HepG2 (cell line): ENCODE data around the gene SMYD4. TPM values are rescaled to one million over a fixed set of nuclear protein-coding genes. Genes with fewer than 3 reads are reported as not detected.

Experiments used
- AHDC1 ChIP-seq: sonication (generic); formaldehyde crosslinking; IDR thresholded peaks from 2 replicates; pipeline ENCODE4 v1.5.1; 2020; ENCODE audit warnings: mild to moderate bottlenecking, missing genetic modification reagents, borderline replicate concordance
- ATF4 ChIP-seq, 2 experiments: fragments of 450-650 bp in 1 of 2; sonication (generic) in 1 of 2; formaldehyde crosslinking; IDR thresholded peaks; 2 replicates each; pipeline versions ENCODE4 v1.5.0 to v1.8.0; 2020 to 2022; ENCODE audit warnings: mild to moderate bottlenecking in 1 of 2, missing genetic modification reagents in 1 of 2
- EHMT2 ChIP-seq: fragments of 200-600 bp; sonication (generic); IDR thresholded peaks from 2 replicates; pipeline ENCODE4 v1.7.0; 2017; ENCODE audit warnings: antibody characterized with exemption, low read depth, low read length, borderline replicate concordance
- HCFC1 ChIP-seq: fragments of 150-350 bp; IDR thresholded peaks from 2 replicates; pipeline ENCODE4 v1.6.1; 2014; ENCODE audit warnings: low read depth, low read length
- KDM4B ChIP-seq: sonication (generic); formaldehyde crosslinking; IDR thresholded peaks from 2 replicates; pipeline ENCODE4 v1.4.0; 2020; ENCODE audit warnings: missing genetic modification reagents
- PBX3 ChIP-seq: sonication (generic); formaldehyde crosslinking; IDR thresholded peaks from 2 replicates; pipeline ENCODE4 v1.8.1; 2023; ENCODE audit warnings: missing genetic modification reagents, inconsistent platforms, borderline replicate concordance
- PTBP1 ChIP-seq: fragments of 200-400 bp; formaldehyde crosslinking; IDR thresholded peaks from 2 replicates; pipeline ENCODE4 v1.6.1; 2018; ENCODE audit warnings: low read length, low read depth; ENCODE audit not compliant: poor library complexity, severe bottlenecking
- ZHX1 ChIP-seq: sonication (generic); formaldehyde crosslinking; IDR thresholded peaks from 2 replicates; pipeline ENCODE4 v1.8.1; 2022; ENCODE audit warnings: low read depth, mild to moderate bottlenecking, missing genetic modification reagents
- ZNF143 ChIP-seq: sonication (generic); formaldehyde crosslinking; IDR thresholded peaks from 2 replicates; pipeline ENCODE4 v1.4.0; 2020; ENCODE audit warnings: missing genetic modification reagents
- ZNF274 ChIP-seq: sonication (generic); formaldehyde crosslinking; IDR thresholded peaks from 2 replicates; pipeline ENCODE4 v1.5.1; 2020; ENCODE audit warnings: mild to moderate bottlenecking, missing genetic modification reagents
- ZNF484 ChIP-seq: sonication (generic); formaldehyde crosslinking; IDR thresholded peaks from 2 replicates; pipeline ENCODE4 v1.5.1; 2020; ENCODE audit warnings: mild to moderate bottlenecking, low read depth, missing genetic modification reagents, borderline replicate concordance
- ZNF800 ChIP-seq: sonication (generic); formaldehyde crosslinking; IDR thresholded peaks from 2 replicates; pipeline ENCODE4 v1.4.0; 2020; ENCODE audit warnings: missing genetic modification reagents
- polyA plus RNA-seq, 8 experiments: library from polyadenylated mRNA; depleted of rRNA in 3 of 8; stranded (reverse) in 7 of 8; unstranded in 1 of 8; fragments of >200 nt; fragmentation: Illumina TruSeq in 4 of 8; extraction: Trizol in 4 of 8; gene quantifications; 2 replicates each; pipeline versions ENCODE4 v1.2.1 to v1.2.3, GENCODE V29; 2011 to 2016; ENCODE audit warnings: low read depth in 4 of 8, missing spikeins in 1 of 8, mixed read lengths in 1 of 8; ENCODE audit not compliant: insufficient read depth in 1 of 8
- total RNA-seq, 5 experiments: library from RNA; depleted of rRNA; stranded (reverse); fragments of >200 nt; fragmentation: Illumina TruSeq; extraction: Trizol; gene quantifications; 2 replicates each; pipeline ENCODE4 v1.2.3, GENCODE V29; 2016; ENCODE audit warnings: low read depth in 1 of 5

SMYD4 gene
- total and polyA plus RNA-seq, 2 of the 13 experiments (the other 11 are each of a cell fraction or from before 2014, with no cell fraction given): 7.4 to 11.3 TPM

- TF ChIP-seq AHDC1 (CRISPR knock-in tag) (peak; percentile 94), ZHX1 (CRISPR knock-in tag) (peak; percentile 69; the same call in 1 of the 2 replicates), ATF4 (CRISPR knock-in tag; IDR thresholded peaks at IDR 0.05) (peak in 1 of 2 experiments; percentile 57; a peak in 2 of 4 replicates), KDM4B (CRISPR knock-in tag) (peak; percentile 99), HCFC1 (no peak), ZNF800 (CRISPR knock-in tag) (peak; percentile 85), PTBP1 (no peak), ZNF274 (no peak; the same call in 1 of the 2 replicates), EHMT2 (no peak), ZNF143 (CRISPR knock-in tag) (peak; percentile 63; the same call in 1 of the 2 replicates), PBX3 (CRISPR knock-in tag) (no peak), ZNF484 (CRISPR knock-in tag) (no peak)
Measured at GRCh38 chr17:1736348-1737281, 93.1 kb downstream of the SMYD4 start (continued).
